Measurements from ENCODE around the gene OASL. TPM values are rescaled to one million over a fixed set of nuclear protein-coding genes. Genes with fewer than 3 reads are reported as not detected.

The OASL gene, protein sequence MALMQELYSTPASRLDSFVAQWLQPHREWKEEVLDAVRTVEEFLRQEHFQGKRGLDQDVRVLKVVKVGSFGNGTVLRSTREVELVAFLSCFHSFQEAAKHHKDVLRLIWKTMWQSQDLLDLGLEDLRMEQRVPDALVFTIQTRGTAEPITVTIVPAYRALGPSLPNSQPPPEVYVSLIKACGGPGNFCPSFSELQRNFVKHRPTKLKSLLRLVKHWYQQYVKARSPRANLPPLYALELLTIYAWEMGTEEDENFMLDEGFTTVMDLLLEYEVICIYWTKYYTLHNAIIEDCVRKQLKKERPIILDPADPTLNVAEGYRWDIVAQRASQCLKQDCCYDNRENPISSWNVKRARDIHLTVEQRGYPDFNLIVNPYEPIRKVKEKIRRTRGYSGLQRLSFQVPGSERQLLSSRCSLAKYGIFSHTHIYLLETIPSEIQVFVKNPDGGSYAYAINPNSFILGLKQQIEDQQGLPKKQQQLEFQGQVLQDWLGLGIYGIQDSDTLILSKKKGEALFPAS
- not detected for total RNA-seq (ENCODE audit: unreplicated experiment)
- long read RNA-seq, result 0 reads

DNA sequence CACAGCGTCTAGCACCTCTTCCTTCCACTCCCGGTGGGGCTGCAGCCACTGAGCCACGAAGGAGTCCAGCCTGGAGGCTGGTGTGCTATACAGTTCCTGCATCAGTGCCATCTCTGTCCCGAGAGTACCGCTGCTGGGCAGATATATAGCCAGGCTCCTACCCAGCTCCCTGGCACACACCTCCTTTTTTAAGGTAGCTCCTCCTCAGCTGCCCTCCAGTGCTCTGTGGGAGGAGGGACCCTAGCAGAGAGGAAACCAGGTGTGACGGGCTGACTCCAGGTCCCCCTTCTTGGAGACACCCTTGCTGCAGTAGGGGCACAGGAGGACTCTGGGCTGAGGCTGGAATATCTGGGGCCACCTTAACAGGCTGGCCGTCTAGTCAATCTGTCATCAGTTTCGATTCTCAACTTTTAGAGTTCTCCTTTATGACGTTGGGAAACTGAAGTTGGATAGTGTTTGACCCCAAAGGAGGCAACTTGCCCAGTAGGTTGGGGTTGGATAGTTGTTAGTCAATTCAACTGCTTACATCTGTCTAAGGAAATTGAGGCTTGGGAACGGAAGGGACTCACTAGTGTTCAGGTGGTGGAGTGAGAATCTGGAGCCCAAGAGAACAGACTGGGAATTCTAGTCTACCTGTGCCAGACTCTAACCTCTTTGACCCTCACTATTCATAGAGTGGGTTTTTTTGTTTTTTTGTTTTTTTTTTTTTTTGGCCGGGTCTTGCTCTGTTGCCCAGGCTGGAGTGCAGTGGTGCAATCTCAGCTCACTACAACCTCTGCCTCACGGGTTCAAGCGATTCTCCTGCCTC, at the start of gene OASL:
Gene OASL (minus strand): TSS at position 386 of the 808 bp plus-strand sequence. CDS start 275 bp downstream, at position 111.
- peaks cover 7% of the 10 kb centered on the region for H3K27me3 Mint-ChIP-seq (ENCODE audit: unreplicated experiment)
- no peaks in the 10 kb centered on the region for H3K9me3 Mint-ChIP-seq (ENCODE audit: unreplicated experiment)
- no peak within 1 kb of the TSS for H3K4me3 Mint-ChIP-seq (ENCODE audit: unreplicated experiment)
- H3K4me1 Mint-ChIP-seq (ENCODE audit: low read depth, unreplicated experiment), result no peaks in the 10 kb centered on the region
- TF ChIP-seq, protein P1, sequence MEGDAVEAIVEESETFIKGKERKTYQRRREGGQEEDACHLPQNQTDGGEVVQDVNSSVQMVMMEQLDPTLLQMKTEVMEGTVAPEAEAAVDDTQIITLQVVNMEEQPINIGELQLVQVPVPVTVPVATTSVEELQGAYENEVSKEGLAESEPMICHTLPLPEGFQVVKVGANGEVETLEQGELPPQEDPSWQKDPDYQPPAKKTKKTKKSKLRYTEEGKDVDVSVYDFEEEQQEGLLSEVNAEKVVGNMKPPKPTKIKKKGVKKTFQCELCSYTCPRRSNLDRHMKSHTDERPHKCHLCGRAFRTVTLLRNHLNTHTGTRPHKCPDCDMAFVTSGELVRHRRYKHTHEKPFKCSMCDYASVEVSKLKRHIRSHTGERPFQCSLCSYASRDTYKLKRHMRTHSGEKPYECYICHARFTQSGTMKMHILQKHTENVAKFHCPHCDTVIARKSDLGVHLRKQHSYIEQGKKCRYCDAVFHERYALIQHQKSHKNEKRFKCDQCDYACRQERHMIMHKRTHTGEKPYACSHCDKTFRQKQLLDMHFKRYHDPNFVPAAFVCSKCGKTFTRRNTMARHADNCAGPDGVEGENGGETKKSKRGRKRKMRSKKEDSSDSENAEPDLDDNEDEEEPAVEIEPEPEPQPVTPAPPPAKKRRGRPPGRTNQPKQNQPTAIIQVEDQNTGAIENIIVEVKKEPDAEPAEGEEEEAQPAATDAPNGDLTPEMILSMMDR (IDR thresholded peaks at IDR 0.05; ENCODE audit: partially characterized antibody, unreplicated experiment), result no peak
- no peak for DNase-seq
- no peak within 1 kb of the TSS for H3K27ac Mint-ChIP-seq (ENCODE audit: unreplicated experiment)
- no peaks in the 10 kb centered on the region for H3K36me3 Mint-ChIP-seq (ENCODE audit: unreplicated experiment)

DNA sequence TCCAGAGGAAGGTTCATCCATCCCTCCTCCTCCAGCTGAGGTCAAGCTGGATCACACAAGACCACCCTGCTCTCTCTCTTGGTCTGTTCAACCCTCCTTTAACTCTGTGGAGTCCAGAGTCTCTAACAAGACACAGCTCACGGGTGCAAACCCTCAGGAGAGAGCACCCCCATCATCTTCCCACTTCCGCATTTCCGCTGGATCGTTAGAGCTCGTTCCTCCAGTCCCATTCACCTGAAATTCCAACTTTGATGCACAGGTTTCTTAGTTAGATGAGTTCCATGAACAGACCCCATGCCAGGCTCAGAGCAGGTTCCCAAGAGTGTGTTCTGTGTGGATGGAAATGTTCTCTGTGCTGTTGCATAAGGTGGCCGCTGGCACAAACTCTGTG, 49.1 kb upstream of the OASL start:
- Mint-ChIP-seq H3K27ac (ENCODE audit: unreplicated experiment) (no peak overlapping the region), H3K4me1 (ENCODE audit: low read depth, unreplicated experiment) (no peaks in the 10 kb centered on the region), H3K9me3 (ENCODE audit: unreplicated experiment) (peaks cover 3% of the 10 kb centered on the region), H3K36me3 (ENCODE audit: unreplicated experiment) (no peaks in the 10 kb centered on the region), H3K27me3 (ENCODE audit: unreplicated experiment) (no peaks in the 10 kb centered on the region), H3K4me3 (ENCODE audit: unreplicated experiment) (no peak overlapping the region)
- TF ChIP-seq, protein P1 (IDR thresholded peaks at IDR 0.05; ENCODE audit: partially characterized antibody, unreplicated experiment), result no peak
- DNase-seq, result no peak

DNA sequence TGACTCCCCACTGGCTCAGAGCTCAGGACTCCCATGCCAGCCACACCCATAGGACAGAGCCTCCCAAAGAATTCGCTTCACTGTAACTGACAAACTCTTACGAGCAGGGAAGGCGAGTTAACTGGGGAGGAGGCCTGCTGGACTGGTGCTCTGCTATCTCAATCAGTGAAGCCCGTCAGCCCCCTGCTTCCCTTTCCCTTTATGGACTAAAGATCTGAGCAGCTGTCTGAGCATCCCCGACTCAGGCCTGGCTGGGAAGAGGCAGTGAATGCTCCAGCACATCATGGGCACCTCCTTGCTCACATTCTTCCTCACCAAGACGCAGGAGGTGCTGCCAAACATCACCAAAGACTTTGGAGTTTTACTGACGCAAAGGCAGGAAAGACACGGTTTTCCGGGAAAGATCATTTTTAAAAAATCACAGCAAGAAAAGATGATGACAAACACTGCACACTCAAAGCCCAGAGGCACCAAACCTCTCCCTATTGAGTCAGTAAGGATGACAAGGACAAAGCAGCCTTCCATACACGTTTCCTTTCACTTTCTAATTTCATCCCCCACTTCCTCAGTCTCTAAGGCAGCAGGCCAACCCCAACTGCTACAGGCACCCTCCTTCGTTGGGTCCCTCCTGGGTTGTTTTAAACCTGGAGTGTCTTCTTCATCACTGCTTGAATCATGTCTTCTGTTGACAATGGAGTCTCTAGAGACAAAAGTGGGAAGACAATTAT, 48.6 kb upstream of the OASL start:
- H3K4me3 Mint-ChIP-seq (ENCODE audit: unreplicated experiment), result no peak overlapping the region
- H3K4me1 Mint-ChIP-seq (ENCODE audit: low read depth, unreplicated experiment), result no peaks in the 10 kb centered on the region
- H3K27ac Mint-ChIP-seq (ENCODE audit: unreplicated experiment), result no peak overlapping the region
- H3K27me3 Mint-ChIP-seq (ENCODE audit: unreplicated experiment), result no peaks in the 10 kb centered on the region
- TF ChIP-seq, protein P1 (IDR thresholded peaks at IDR 0.05; ENCODE audit: partially characterized antibody, unreplicated experiment), result no peak
- H3K9me3 Mint-ChIP-seq (ENCODE audit: unreplicated experiment), result peaks cover 3% of the 10 kb centered on the region
- no peak for DNase-seq
- no peaks in the 10 kb centered on the region for H3K36me3 Mint-ChIP-seq (ENCODE audit: unreplicated experiment)

DNA sequence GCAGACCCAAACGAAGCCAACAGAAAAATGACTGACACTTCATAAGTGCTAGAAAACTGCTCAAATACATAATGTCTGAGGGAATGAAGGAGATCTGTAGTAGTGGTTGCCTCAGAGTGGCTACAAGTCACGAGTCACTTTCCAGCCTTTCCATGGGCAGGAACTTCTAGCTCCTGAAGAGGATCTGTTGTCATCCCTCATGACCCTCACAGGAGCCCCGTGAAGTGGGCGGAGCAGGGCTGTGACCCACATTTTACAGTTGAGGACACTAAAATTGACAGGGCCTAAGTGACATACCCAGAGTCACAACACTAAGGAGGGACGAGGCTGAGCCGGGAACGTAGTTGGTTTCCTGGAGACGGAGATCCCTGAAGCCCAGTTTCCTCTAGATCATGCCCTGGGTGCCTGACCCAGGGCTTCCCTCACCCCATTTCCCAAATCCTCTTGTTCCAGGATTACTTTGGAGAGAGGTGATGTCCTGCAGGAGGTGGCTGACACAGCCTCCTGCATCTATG, 47.8 kb upstream of the OASL start:
- H3K36me3 Mint-ChIP-seq (ENCODE audit: unreplicated experiment), result no peaks in the 10 kb centered on the region
- H3K4me1 Mint-ChIP-seq (ENCODE audit: low read depth, unreplicated experiment), result no peaks in the 10 kb centered on the region
- H3K9me3 Mint-ChIP-seq (ENCODE audit: unreplicated experiment), result peaks cover 3% of the 10 kb centered on the region
- H3K27ac Mint-ChIP-seq (ENCODE audit: unreplicated experiment), result no peak overlapping the region
- no peak overlapping the region for H3K4me3 Mint-ChIP-seq (ENCODE audit: unreplicated experiment)
- TF ChIP-seq, protein P1 (IDR thresholded peaks at IDR 0.05; ENCODE audit: partially characterized antibody, unreplicated experiment), result no peak
- H3K27me3 Mint-ChIP-seq (ENCODE audit: unreplicated experiment), result no peaks in the 10 kb centered on the region
- DNase-seq, result no peak
